Forelimb muscle (tissue), 1 donor: Measurements from ENCODE around the gene EIF3A. TPM values are rescaled to one million over a fixed set of nuclear protein-coding genes. Genes with fewer than 3 reads are reported as not detected.
A peak's percentile ranks its signal among the peaks of the same experiment; 100 is the strongest.
"Not testable (repeated sequence)": the region's sequence is repeated elsewhere in the genome, so short reads cannot be mapped to it uniquely, and the experiment has no call there.

Source experiments
- DNase-seq: peaks from one replicate; pipeline ENCODE4 v3.0.0-alpha.2; 2013; ENCODE audit warnings: low read depth
- polyA plus RNA-seq: library from polyadenylated mRNA; unstranded; fragments of 120-200 nt; gene quantifications from one replicate; pipeline ENCODE4 v1.2.1, GENCODE V29; 2013; ENCODE audit not compliant: insufficient read length

Gene EIF3A, protein sequence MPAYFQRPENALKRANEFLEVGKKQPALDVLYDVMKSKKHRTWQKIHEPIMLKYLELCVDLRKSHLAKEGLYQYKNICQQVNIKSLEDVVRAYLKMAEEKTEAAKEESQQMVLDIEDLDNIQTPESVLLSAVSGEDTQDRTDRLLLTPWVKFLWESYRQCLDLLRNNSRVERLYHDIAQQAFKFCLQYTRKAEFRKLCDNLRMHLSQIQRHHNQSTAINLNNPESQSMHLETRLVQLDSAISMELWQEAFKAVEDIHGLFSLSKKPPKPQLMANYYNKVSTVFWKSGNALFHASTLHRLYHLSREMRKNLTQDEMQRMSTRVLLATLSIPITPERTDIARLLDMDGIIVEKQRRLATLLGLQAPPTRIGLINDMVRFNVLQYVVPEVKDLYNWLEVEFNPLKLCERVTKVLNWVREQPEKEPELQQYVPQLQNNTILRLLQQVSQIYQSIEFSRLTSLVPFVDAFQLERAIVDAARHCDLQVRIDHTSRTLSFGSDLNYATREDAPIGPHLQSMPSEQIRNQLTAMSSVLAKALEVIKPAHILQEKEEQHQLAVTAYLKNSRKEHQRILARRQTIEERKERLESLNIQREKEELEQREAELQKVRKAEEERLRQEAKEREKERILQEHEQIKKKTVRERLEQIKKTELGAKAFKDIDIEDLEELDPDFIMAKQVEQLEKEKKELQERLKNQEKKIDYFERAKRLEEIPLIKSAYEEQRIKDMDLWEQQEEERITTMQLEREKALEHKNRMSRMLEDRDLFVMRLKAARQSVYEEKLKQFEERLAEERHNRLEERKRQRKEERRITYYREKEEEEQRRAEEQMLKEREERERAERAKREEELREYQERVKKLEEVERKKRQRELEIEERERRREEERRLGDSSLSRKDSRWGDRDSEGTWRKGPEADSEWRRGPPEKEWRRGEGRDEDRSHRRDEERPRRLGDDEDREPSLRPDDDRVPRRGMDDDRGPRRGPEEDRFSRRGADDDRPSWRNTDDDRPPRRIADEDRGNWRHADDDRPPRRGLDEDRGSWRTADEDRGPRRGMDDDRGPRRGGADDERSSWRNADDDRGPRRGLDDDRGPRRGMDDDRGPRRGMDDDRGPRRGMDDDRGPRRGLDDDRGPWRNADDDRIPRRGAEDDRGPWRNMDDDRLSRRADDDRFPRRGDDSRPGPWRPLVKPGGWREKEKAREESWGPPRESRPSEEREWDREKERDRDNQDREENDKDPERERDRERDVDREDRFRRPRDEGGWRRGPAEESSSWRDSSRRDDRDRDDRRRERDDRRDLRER (N-terminal part only)
- 141 TPM for polyA plus RNA-seq

DNA sequence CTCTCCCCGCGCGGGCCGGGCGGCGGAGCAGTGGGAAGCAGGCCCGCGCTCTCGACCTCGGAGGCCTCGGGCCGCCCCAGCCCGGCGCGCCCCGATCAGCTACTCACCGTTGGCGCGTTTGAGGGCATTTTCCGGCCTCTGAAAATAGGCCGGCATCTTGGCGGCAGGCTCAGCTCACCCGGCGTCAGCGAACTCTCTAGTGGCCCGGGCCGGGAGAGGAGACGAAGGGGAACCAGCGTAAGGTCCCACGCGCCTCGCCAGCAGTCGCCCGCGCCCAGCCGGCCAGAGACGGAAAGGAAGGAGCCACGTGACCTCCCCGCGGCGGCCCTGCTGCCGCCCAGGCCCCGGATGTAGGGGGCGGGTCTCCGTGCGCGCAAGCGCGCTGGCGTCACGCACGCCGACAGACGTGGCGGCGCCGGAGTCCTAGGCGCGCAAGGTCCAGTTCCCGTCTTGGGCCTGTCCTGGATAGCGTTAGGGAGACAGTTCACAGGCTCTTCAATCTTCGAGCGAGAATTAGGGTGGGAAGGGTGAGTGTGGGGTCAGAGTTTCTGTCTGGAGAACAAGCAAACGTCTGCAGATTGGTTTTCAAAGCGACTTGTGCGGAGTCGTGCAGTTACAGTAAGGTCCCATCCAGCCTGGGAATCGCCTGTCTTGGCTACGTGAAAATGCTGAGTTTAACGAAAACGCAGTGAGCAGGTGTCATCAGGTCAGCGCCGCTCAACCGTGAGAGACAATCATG lies at the start of gene EIF3A:
TSS of gene EIF3A (minus strand) at position 297 of the 739 bp plus-strand sequence. CDS start at position 156, 141 bp downstream.
- peak; percentile 86 for DNase-seq

DNA sequence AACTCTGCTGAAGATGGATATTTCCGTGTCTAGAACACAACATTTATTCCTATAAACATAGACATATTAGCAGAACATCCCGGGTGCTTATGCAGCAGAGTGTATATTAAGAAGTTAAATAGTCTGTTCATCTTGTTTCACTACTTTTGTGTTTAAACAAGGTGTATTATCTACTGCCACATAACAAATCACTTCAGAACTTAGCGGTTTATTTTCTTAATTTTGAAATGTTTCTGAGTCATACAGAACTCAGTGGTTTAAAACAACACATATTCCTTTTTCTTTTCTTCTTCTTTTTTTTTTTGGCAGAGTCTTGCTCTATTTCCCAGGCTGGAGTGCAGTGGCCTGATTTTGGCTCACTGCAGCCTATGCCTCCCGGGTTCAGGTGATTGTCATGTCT lies 49.1 kb upstream of the EIF3A start:
- no peak for DNase-seq

DNA sequence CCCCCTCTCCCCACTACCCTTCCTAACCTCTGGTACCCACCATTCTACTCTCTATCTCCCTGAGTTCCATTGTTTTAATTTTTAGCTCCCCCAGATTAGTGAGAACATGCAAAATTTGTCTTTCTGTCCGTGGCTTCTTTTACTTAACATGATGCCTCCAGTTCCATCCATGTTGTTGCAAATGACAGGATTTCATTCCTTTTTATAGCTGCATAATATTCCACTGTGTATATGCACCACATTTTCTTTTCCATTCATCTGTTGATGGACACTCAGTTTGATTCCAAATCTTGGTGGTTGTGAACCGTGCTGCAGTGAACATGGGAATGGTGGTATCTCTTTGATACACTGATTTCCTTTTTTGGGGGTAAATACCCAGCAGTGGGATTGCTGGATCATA lies 45.3 kb upstream of the EIF3A start:
- no peak for DNase-seq

DNA sequence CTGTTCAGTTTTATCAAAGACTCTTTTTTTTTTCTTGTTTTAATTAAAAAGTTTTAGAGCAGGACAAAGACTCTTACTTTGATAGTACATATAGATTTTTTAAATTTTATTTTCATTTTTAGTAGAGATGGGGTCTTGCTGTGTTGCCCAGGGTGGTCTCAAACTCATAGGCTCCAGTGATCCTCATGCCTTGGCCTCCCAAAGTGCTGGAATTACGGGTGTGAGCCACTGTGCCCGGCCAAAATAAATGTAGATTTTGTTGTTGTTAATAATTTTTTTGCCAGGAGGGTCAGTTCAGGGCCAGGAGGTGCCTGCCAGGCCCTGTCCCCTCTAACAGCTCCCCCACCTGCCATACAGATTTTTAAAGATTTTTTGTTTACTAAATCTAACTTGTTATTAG lies 40.3 kb upstream of the EIF3A start:
- DNase-seq = no peak

DNA sequence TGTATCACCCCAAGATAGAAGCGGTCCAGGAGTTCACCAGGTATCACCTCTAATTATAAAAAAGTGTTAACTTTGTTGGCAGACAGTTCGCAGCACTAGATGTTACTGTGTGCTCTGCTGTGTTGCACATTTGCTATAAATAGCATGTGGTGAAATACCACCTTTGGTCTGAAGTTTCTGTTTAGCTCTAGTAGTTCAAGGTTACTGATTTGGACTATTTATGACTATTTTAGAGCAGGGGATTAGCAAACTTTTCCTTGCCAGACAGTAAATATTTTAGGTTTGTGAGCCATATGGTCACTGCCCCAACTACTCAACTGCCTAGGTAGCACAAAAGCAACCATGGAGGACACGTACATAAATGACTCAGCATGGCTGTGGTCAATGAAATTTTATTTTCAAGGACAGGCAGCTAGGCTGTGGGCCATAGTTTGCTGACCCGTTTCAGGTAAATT lies 39.8 kb upstream of the EIF3A start:
- DNase-seq = no peak

DNA sequence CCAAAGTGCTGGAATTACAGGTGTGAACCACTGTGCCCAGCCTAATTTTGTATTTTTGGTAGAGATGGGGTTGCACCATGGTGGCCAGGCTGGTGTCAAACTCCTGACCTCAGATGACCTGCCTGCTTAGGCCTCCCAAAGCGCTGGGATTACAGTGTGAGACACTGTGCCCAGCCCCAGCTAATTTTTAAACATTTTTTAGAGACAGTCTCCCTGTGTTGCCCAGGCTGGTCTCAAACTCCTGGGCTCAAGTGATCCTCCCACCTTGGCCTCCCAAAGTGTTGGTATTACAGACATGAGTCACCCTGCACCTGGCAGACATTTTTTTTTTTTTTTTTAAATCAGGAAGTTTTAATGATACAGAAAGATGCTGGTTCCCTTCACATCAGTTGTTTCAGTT lies 38.8 kb upstream of the EIF3A start:
- no peak for DNase-seq

DNA sequence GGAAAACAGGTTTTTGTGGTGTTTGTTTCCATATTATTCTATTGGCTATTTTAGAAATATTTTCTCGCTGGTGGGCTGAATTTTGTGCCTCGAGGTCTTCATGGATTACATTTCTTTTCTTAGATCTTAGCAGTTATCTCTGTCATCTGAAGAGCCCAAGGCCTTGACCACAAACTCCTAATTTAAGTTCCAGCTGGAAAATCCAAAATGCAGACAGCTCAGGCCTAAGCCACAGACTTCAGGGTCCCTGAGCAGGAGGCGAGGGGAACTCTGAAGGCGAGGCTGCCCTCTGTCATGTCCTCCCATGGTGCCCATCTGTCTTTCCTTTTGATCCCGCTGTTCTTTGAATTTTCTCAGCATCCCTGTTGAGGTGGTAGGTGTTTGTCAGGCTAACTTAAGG lies 37.6 kb upstream of the EIF3A start:
- no peak for DNase-seq

DNA sequence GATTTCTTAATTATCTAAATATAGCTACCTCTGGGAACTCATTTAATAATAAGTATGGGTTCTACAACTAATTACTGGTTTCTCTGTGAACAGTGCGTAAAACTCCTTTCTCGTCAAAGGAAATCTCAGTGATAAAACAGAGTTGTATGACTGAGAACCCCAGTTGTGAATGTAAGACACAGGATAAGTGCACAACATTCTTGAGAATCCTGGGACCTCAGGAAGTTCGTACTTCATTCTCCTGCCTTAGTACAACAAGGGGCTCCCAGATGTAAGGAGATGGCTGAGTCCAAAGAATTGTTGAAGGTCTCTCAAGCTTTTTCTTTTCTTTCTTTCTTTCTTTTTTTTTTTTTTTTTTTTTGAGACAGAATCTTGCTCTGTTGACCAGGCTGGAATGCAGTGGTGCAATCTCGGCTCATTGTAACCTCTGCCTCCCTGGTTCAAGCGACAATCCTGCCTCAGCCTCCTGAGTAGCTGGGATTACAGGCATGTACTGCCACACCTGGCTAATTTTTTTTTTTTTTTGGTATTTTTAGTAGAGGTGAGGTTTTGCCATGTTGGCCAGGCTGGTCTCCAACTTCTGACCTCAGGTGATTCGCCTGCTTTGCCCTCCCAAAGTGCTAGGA lies 35.8 kb upstream of the EIF3A start:
- DNase-seq = no peak

DNA sequence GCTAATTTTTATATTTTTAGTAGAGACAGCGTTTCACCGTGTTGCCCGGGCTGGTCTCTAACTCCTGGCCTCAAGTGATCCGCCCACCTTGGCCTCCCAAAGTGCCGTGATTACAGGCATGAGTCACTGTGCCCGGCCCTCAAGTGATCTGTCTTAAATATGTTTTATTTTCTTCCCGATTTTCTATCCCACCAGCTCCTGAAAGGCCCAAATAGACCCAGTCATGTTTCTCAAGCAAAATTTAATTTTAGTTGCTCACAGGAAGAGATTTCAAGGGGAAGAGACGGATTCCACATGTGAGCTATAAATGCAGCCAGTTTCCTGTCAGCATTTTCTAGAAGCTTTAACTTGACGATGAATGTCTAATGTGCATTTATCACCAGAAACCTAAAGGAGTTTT lies 35.3 kb upstream of the EIF3A start:
- no peak for DNase-seq

DNA sequence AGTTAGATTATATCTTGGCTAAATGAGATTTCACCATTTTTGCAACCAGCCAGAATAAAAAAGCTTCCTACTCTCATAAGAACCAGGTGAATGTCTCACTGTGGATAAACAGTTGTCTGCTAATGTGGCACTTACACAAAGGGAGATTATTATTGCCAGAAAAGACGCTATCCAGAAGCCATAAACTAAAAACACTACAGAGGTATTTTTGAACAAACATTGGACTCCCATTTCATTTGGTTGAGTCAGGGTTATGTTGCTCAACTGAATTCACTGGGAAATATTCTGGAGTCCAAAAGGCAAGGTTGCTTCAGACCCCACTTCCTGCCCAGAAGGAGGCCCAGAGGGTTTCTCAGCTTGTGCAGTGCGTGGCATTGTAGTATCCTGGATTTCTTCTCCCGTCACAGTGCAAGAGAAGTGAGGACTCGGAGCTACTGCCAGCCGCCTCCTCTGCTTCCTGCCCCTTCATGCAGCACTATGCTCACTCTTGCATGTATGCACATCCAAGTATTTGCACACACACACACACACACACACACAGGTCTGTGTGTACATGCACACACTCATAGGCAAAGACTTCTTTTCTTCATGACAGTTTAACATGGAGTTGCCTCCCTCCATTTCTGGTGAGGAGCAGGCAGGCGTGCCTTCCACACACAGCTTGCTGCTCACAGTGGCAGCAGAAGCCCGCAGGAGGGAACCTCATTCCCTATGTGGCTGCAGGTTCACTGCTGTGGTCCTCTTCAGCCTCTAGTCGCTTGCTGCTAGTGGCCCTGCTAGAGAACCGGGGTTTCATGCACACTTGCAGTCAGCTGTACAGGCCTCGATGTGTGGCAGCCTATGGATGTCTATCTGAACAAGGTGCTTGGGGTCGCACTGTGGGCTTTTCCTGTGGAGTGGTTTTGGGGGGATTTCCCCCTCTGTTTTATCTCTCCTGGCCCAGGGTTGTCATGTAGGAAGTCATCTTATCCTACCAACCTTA lies 33.4 kb upstream of the EIF3A start:
- no peak for DNase-seq

DNA sequence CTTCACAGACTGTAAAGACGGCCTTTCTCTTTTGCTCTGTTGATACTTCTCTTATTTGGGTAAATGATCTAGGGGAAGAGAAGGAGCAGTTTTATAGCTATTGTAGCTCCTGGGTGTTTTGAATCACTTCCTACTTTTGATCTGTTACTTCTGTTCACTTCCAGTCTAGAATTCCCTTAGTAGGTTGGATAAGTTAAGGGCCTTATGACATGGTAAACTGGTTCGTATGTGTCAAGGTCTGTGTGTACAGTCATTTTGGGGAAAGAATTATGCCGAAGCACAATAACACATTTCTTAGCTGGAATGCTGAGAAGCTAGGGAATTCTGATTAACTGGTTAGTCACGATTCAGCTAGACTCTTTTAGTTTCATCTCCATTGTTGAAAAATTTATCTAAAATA lies 31.4 kb upstream of the EIF3A start:
- DNase-seq = no peak

DNA sequence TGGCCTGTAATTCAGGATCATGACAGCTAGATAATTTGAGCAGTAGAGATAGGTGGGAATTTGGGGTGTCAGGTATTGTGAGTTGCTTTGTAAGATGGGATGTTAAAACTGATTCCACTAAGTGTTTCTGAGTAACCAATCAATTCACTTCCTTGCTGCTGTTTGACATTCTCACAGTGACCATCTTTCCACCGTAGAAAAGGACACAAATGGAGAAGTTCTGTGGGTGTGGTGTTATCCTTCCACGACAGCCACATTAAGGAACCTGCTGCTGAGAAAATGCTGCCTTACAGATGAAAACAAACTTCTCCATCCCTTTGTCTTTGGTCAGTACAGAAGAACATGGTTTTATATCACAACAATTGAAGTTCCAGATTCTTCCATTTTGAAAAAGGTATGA lies 27.2 kb upstream of the EIF3A start:
- DNase-seq = not testable (repeated sequence)

DNA sequence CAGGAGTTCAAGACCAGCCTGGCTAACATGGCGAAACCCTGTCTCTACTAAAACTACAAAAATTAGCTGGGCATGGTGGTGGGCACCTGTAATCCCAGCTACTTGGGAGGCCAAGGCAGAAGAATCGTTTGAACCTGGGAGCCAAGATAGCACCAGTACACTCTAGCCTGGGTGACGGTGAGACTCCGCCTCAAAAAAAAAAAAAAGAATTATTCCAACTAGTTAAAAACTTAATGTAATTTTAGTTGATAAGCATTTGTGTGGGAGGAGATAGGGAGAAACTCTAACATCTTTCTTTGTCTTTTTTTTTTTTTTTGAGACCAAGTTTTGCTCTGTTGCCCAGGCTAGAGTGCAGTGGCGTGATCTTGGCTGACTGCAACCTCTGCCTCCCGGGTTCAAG lies 26.5 kb upstream of the EIF3A start:
- DNase-seq = not testable (repeated sequence)

DNA sequence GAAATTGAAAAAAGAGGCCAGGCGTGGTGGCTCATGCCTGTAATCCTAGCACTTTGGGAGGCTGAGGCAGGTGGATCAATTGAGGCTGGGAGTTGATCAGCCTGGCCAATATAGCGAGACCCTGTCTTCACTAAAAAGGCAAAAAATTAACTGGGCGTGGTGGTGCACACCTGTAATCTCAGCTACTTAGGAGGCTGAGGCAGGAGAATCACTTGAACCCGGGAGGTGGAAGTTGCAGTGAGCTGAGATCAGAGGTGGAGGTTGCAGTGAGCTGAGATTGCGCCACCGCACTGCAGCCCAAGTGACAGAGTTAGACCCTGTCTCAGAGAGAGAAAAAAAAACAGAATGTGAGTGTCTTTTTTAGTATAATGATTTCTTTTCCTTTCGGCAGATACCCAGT lies 25.3 kb upstream of the EIF3A start:
- DNase-seq = not testable (repeated sequence)

DNA sequence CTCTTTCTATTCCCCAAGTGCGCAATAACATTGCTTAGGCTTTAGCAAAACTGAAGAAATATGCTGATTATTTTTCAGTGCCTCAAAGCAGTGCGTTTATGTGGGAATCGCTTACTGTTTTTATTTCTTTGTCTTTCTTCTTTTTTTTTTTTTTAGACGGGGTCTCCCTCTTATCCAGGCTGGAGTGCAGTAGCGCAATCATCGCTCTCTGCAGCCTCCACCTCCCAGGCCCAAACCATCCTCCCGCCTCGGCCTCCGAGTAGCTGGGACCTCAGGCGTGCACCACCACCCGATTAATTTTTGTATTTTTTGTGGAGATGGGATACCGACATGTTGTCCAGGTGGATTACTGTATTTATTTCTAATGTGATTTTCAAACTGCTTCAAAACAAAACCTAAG lies 24.5 kb upstream of the EIF3A start:
- DNase-seq = no peak

DNA sequence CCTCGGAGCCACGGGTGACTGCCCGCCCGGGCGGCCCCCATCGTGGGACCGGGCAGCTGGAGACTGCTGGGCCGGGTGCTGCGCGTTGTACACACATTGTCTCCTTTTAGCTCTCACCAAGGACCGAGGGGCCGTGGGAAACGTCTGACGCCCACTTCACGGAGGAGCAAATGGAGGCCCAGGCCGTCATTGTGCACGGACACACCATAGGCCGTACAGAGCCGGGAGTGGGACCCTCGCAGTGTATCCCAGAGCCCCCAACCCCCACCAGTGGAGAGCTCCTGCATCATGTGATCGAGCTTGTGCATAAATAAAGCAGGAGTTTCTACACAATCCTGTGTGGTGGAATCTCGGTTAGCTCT lies 24.0 kb upstream of the EIF3A start:
- DNase-seq = no peak

DNA sequence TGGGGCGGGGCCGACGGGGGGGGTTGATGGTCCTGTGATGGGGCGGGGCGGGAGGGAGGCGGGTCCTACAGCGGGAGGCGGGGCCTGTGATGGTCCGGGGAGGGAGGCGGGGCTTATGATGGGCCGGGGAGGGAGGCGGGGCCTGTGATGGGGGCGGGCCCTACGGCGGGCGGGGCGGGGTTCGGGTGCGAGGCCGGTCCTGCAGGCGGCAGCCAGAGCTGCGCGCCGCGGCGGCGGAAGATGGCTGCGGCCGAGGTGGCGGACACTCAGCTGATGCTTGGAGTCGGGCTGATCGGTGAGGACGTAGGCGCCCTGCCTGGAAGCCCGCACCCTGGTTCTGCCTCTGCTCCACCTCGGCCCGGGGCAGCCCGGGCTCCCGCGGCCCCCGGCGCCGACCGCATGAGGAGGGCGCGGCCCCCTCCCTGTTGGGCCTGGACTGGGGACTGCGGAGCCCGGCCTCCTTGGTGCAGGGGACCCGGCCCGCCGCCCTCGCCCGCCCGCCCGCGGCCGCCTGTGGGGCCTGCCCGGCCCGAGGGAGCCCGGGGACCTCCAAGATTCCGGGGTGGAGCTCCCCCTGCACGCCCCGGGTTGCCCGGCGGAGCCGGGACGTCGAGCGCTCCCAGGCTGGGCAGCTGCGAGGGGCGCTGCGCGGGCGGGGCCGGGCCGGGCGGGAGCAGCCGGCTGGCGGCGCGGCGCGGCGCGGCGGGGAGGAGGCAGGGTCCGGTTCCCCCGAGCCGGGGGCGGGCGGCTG lies 23.5 kb upstream of the EIF3A start, which contains the start of gene DENND10:
TSS of gene DENND10 (plus strand) at position 211 of the 751 bp plus-strand sequence. CDS start at position 241, 30 bp downstream.
- DNase-seq = no peak

DNA sequence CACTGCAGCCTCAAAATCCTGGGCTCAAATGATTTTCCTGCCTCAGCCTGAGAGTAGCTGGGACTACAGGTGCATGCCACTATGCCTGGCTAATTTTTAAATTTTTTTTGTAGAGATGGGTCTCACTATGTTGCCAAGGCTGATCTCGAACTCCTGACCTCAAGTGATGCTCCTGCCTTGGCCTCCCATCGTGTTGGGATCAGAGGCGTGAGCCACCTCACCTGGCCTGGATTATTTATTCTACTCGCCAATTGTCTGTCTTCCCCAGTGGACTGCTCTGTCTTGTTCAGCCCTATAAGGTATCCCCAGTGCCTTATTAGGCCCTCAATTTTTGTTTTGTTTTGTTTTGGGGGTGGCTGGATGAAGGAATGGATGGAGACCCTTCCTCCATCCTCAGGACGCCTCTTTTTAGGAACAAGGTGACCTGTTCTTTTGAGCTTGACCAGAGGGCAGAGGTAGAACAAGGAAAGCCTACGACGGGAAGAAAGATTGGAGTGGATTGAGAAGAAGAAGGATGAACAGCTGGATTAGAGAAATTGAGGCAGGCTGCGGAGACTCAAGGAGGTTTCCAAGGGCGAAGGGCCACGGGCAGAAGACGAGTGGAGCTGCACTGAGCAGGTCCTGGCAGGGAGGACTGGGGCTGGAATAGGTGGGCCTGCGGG lies 22.8 kb upstream of the EIF3A start:
- no peak for DNase-seq
